Caki2 (cell line): ENCODE measurements around the gene HCFC1R1. TPM values are rescaled to one million over a fixed set of nuclear protein-coding genes. Genes with fewer than 3 reads are reported as not detected.
"Not testable (repeated sequence)": the region's sequence is repeated elsewhere in the genome, so short reads cannot be mapped to it uniquely, and the experiment has no call there.

Source experiments
- DNase-seq: peaks from one replicate; pipeline ENCODE4 v3.0.0-alpha.2; 2015; ENCODE audit warnings: low read depth
- in situ Hi-C: cut with HindIII; loops from 2 replicates; pipeline ENCODE4 v1.10.0; 2016; ENCODE audit warnings: low sequenced_read_pairs, low pct_unique_long_range_greater_than_20kb, mixed read lengths
- total RNA-seq: library from RNA; depleted of rRNA; stranded (reverse); fragments of >200 nt; shearing (Covaris generic); gene quantifications from 2 replicates; pipeline ENCODE4 v1.2.3, GENCODE V29; 2014; ENCODE audit warnings: low replicate concordance; rRNA removed

HCFC1R1 gene, protein sequence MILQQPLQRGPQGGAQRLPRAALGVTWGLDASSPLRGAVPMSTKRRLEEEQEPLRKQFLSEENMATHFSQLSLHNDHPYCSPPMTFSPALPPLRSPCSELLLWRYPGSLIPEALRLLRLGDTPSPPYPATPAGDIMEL
- 461 and 685 TPM in 2 replicates for total RNA-seq

- in situ Hi-C loops, result no loop called here
- peak; percentile 97 for DNase-seq
These were observed at the start of gene HCFC1R1, which contains the start of gene THOC6 for GRCh38 chr16:3023669-3024478. HCFC1R1 (minus strand) TSS chr16:3023942; CDS start chr16:3023941, 1 bp downstream. THOC6 (plus strand) TSS chr16:3024035; CDS start chr16:3024327, 292 bp downstream.

DNA sequence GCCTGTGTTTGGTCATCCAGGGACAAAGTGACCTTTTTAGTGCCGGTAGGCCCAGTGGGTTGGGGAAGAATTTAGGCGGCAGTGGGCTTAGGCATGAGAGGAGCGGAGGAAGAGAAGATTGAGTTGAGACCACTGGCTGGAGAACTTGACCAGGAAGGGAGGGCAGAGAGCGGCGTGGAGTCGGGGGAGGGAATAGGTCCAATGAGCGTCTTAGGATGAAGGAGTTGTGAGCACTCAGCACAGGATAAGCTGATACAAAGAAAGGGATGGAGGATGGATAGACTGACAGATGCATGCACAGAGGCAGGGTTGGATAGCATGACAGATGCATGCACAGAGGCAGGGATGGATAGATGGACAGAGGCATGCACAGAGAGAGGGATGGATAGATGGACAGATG is 49.7 kb upstream of the HCFC1R1 start:
- in situ Hi-C loops, result no loop called here
- DNase-seq, result no peak

GRCh38 chr16:3072576-3073263 is 49.0 kb upstream of the HCFC1R1 start:
- DNase-seq, in situ Hi-C loops: not testable (repeated sequence)

GRCh38 chr16:3072148-3072547 is 48.4 kb upstream of the HCFC1R1 start:
- in situ Hi-C loops, DNase-seq: not testable (repeated sequence)

GRCh38 chr16:3071655-3072054 is 47.9 kb upstream of the HCFC1R1 start:
- no peak for DNase-seq
- in situ Hi-C loops, result no loop called here

DNA sequence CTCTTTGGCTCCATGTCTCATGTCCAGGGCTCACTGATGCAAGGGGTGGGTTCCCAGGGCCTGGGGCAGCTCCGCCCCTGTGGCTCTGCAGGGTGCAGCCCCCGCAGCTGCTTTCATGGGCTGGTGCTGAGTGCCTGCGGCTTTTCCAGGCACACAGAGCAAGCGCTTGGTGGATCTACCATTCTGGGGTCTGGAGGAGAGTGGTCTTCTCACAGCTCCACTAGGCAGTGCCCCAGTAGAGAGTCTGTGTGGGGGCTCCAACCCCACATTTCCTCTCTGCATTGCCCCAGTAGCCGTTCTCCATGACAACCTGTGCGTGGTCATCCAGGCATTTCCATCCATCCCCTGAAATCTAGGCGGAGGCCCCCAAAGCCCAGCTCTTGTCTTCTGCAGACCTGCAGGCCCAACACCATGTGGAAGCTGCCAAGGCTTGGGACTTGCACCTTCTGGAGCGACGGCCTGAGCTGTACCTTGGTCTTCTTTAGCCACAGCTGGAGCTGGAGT is 46.9 kb upstream of the HCFC1R1 start:
- no peak for DNase-seq
- in situ Hi-C loops, result no loop called here

DNA sequence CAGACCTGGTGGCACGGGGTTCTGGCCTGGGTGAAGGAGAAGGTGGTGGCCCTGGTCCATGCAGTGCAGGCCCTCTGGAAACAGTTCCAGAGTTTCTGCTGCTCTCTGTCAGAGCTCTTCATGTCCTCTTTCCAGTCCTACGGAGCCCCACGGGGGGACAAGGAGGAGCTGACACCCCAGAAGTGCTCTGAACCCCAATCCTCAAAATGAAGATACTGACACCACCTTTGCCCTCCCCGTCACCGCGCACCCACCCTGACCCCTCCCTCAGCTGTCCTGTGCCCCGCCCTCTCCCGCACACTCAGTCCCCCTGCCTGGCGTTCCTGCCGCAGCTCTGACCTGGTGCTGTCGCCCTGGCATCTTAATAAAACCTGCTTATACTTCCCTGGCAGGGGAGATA is 45.4 kb upstream of the HCFC1R1 start:
- in situ Hi-C loops, DNase-seq: not testable (repeated sequence)

- no peak for DNase-seq
These were observed 44.7 kb upstream of the HCFC1R1 start for GRCh38 chr16:3068487-3068886.

DNA sequence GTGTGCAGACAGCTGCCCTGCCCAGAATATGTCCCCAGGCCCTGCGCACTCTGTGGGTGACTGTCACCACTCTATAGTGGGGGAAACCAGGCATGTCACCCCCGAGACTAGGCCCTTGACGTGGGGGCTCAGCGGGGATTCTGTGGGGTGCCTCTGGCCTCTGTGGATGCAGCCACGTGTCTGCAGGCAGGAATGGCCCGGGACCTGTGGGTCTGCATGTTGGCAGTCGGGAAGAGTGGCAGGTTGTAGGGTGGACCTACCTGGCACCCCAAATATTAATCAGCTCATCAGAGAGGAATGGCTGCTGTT is 42.7 kb upstream of the HCFC1R1 start:
- in situ Hi-C loops, result no loop called here
- no peak for DNase-seq

More at GRCh38 chr16:3068487-3068886, 44.7 kb upstream of the HCFC1R1 start:
- in situ Hi-C loops, result no loop called here

GRCh38 chr16:3065742-3066439 is 42.1 kb upstream of the HCFC1R1 start:
- in situ Hi-C loops, result no loop called here
- no peak for DNase-seq

GRCh38 chr16:3065069-3065741 is 41.5 kb upstream of the HCFC1R1 start, which contains the start of gene IL32:
IL32 (plus strand) TSS chr16:3065640; CDS start chr16:3065812, 172 bp downstream.
- peak; percentile 77 for DNase-seq

GRCh38 chr16:3063625-3064386 is 40.1 kb upstream of the HCFC1R1 start:
- in situ Hi-C loops, result no loop called here
- no peak for DNase-seq

More at GRCh38 chr16:3065069-3065741, 41.5 kb upstream of the HCFC1R1 start, which contains the start of gene IL32:
- in situ Hi-C loops, result no loop called here

- in situ Hi-C loops, result no loop called here
- DNase-seq, result no peak
These were observed 38.8 kb upstream of the HCFC1R1 start for GRCh38 chr16:3062553-3062952.

- no peak for DNase-seq
- in situ Hi-C loops, result no loop called here
These were observed 36.8 kb upstream of the HCFC1R1 start for GRCh38 chr16:3060339-3061127.

- in situ Hi-C loops, result no loop called here
These were observed 36.0 kb upstream of the HCFC1R1 start for GRCh38 chr16:3059723-3060242.

GRCh38 chr16:3059041-3059722 is 35.4 kb upstream of the HCFC1R1 start:
- peak; percentile 95 for DNase-seq

More at GRCh38 chr16:3059723-3060242, 36.0 kb upstream of the HCFC1R1 start:
- DNase-seq, result no peak

More at GRCh38 chr16:3059041-3059722, 35.4 kb upstream of the HCFC1R1 start:
- in situ Hi-C loops, result no loop called here
